ENCODE measurements around the gene SLC44A5.

- TF ChIP-seq EZH2 (IDR thresholded peaks at IDR 0.05; ENCODE audit: borderline replicate concordance, low read depth, low read length, severe bottlenecking) = no peak
- TF ChIP-seq CTCF (IDR thresholded peaks at IDR 0.05; ENCODE audit: borderline replicate concordance, extremely low read depth, low read length, poor library complexity, severe bottlenecking) = no peak
These were observed 185.8 kb downstream of the SLC44A5 start for GRCh38 chr1:75425001-75425650.
